Endothelial cell (in vitro differentiated cells): ENCODE results near the gene CTSL. TPM values are rescaled to one million over a fixed set of nuclear protein-coding genes. Genes with fewer than 3 reads are reported as not detected.

Experiments used
- DNase-seq: peaks from one replicate; pipeline ENCODE4 v3.0.0; 2021; ENCODE audit warnings: low spot score
- H3K27ac Mint-ChIP-seq: one replicate; pipeline ENCODE4 v1.8.0; 2021; ENCODE audit warnings: mixed read lengths, inconsistent platforms; ENCODE audit not compliant: unreplicated experiment
- H3K27me3 Mint-ChIP-seq: one replicate; pipeline ENCODE4 v1.8.0; 2021; ENCODE audit warnings: mild to moderate bottlenecking, moderate library complexity, mixed read lengths, inconsistent platforms; ENCODE audit not compliant: unreplicated experiment
- H3K36me3 Mint-ChIP-seq: one replicate; pipeline ENCODE4 v1.8.0; 2021; ENCODE audit warnings: mild to moderate bottlenecking, low read depth, mixed read lengths, inconsistent platforms; ENCODE audit not compliant: unreplicated experiment
- H3K4me1 Mint-ChIP-seq: one replicate; pipeline ENCODE4 v1.8.0; 2021; ENCODE audit warnings: mild to moderate bottlenecking, mixed read lengths, inconsistent platforms; ENCODE audit not compliant: unreplicated experiment
- H3K4me3 Mint-ChIP-seq: one replicate; pipeline ENCODE4 v1.8.0; 2021; ENCODE audit warnings: mild to moderate bottlenecking, mixed read lengths, inconsistent platforms; ENCODE audit not compliant: unreplicated experiment
- H3K9me3 Mint-ChIP-seq: one replicate; pipeline ENCODE4 v1.8.0; 2021; ENCODE audit warnings: mixed read lengths, inconsistent platforms; ENCODE audit not compliant: unreplicated experiment
- total RNA-seq: library from RNA; stranded (reverse); fragmentation: NEBNext Ultra II Directional; extraction: Animal tissue kit (Norgen Biotek cat#: 25700); gene quantifications from one replicate; pipeline ENCODE4 v1.2.1, GENCODE V29; 2021; ENCODE audit not compliant: unreplicated experiment
- TF ChIP-seq, protein P1 (sequence below): fragments of 200-600 bp; sonication (generic); IDR thresholded peaks from one replicate; pipeline ENCODE4 v1.5.0; 2021; ENCODE audit warnings: antibody characterized with exemption; ENCODE audit not compliant: unreplicated experiment

CTSL gene
- total RNA-seq, 1 donor from 2014 or later: 90.6 TPM

DNA sequence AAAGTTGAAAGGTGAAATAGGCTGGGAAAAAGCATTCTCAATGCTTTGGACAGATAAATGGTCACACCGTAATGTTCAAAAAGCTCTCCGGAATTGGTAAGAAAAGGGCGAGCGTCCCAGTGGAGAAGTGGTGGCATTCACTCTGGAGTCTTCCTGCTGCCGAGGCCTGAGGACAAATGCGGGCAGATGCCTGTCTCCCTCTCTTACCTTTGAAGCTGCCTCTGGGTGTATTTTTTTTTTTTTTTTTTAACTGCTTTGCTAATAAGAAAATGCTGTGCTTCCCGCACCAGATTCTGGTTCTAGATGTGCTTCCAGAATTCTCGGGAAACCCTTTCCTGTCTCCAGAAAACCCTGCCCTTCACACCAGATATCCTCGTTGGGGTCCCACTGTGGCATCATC lies 24.4 kb upstream of the CTSL start:
- H3K36me3 Mint-ChIP-seq: peaks cover 10% of the 10 kb centered on the region
- H3K27ac Mint-ChIP-seq: no peak overlapping the region
- TF ChIP-seq, protein P1, sequence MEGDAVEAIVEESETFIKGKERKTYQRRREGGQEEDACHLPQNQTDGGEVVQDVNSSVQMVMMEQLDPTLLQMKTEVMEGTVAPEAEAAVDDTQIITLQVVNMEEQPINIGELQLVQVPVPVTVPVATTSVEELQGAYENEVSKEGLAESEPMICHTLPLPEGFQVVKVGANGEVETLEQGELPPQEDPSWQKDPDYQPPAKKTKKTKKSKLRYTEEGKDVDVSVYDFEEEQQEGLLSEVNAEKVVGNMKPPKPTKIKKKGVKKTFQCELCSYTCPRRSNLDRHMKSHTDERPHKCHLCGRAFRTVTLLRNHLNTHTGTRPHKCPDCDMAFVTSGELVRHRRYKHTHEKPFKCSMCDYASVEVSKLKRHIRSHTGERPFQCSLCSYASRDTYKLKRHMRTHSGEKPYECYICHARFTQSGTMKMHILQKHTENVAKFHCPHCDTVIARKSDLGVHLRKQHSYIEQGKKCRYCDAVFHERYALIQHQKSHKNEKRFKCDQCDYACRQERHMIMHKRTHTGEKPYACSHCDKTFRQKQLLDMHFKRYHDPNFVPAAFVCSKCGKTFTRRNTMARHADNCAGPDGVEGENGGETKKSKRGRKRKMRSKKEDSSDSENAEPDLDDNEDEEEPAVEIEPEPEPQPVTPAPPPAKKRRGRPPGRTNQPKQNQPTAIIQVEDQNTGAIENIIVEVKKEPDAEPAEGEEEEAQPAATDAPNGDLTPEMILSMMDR: no peak
- DNase-seq: no peak
- no peak overlapping the region for H3K4me3 Mint-ChIP-seq
- no peaks in the 10 kb centered on the region for H3K27me3 Mint-ChIP-seq
- H3K9me3 Mint-ChIP-seq: no peaks in the 10 kb centered on the region
- peaks cover 10% of the 10 kb centered on the region for H3K4me1 Mint-ChIP-seq

DNA sequence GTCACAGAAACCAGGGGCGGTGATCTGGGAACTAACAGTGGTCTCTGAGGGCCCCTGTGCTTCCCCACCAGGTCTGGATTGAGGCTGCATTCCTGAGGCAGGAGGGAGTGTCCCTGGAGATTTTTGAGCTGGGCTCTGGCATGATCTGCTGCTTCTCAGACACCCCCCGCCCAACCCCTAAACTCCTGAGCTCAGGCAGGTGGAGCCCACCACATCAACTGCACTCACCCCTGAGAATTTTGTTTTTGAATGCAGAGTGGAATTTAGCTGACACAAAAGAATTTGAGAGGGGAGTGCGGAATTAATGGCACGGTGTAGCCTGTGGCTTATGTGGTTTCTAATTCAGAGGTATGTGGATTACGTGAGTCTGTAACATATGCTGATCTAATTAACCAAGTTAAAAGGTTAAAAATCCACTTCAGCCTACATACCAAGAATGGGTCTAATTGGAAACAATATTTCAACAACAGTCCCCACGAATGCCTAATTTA lies 23.9 kb upstream of the CTSL start:
- no peak overlapping the region for H3K27ac Mint-ChIP-seq
- TF ChIP-seq, protein P1: no peak
- no peaks in the 10 kb centered on the region for H3K9me3 Mint-ChIP-seq
- H3K27me3 Mint-ChIP-seq: no peaks in the 10 kb centered on the region
- peaks cover 8% of the 10 kb centered on the region for H3K4me1 Mint-ChIP-seq
- peaks cover 8% of the 10 kb centered on the region for H3K36me3 Mint-ChIP-seq
- H3K4me3 Mint-ChIP-seq: no peak overlapping the region
- DNase-seq: no peak

GRCh38 chr9:87702921-87703320 lies 23.0 kb upstream of the CTSL start:
- peaks cover 13% of the 10 kb centered on the region for H3K36me3 Mint-ChIP-seq
- no peak overlapping the region for H3K27ac Mint-ChIP-seq
- TF ChIP-seq, protein P1: no peak

DNA sequence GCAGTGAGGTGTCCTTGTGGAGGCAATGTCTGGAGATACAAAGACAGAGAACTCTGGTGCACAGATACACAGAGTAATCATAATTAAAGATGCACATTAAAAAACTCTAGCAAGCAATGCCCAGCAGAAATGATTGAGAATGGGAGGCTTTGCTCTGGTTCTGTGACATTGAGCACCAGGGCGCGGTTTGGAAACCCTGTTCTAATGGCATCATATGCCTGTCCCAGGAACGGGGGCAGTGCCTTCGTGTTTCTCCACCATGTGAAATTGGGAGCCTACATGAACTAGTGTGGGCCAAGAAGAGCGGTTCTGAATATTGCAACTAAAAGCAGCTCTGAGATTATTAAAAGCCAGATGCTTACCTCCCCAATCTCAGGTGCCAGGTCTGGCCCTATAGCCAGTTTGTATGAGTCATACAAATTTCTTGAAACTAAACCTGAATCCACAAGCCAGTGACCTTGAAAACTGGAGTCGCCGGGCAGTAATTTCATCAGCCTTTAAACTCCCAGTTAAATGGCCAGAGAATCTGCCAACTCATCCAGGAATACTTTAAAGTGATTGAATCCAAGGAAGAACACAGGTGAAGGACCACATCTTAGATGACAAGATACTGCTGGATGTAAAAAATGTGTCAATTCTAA lies 22.2 kb upstream of the CTSL start:
- Mint-ChIP-seq H3K4me3 (no peak overlapping the region), H3K36me3 (peaks cover 13% of the 10 kb centered on the region), H3K27me3 (no peaks in the 10 kb centered on the region), H3K4me1 (peaks cover 4% of the 10 kb centered on the region), H3K27ac (no peak overlapping the region), H3K9me3 (no peaks in the 10 kb centered on the region)
- TF ChIP-seq, protein P1: no peak
- DNase-seq: no peak

More at GRCh38 chr9:87702921-87703320, 23.0 kb upstream of the CTSL start:
- no peak for DNase-seq
- no peak overlapping the region for H3K4me3 Mint-ChIP-seq
- H3K9me3 Mint-ChIP-seq: no peaks in the 10 kb centered on the region
- H3K27me3 Mint-ChIP-seq: no peaks in the 10 kb centered on the region
- peaks cover 4% of the 10 kb centered on the region for H3K4me1 Mint-ChIP-seq

- peaks cover 6% of the 10 kb centered on the region for H3K4me1 Mint-ChIP-seq
- no peak for DNase-seq
- H3K36me3 Mint-ChIP-seq: peaks cover 13% of the 10 kb centered on the region
- H3K4me3 Mint-ChIP-seq: no peak overlapping the region
- no peaks in the 10 kb centered on the region for H3K27me3 Mint-ChIP-seq
- no peak overlapping the region for H3K27ac Mint-ChIP-seq
- H3K9me3 Mint-ChIP-seq: no peaks in the 10 kb centered on the region
- TF ChIP-seq, protein P1: no peak
Measured at GRCh38 chr9:87704342-87704741, 21.6 kb upstream of the CTSL start.
